Measurements from ENCODE around the gene GAS1. TPM values are rescaled to one million over a fixed set of nuclear protein-coding genes. Genes with fewer than 3 reads are reported as not detected.

GAS1 gene
- total and polyA plus RNA-seq, 2 of the 8 experiments (the other 6 are each of a cell fraction or from before 2014, with no cell fraction given), result 2.8 to 5.7 TPM

- TF ChIP-seq SP4 (IDR thresholded peaks at IDR 0.05; ENCODE audit: low read length) (no peak), EGR1 (IDR thresholded peaks at IDR 0.05; ENCODE audit: borderline replicate concordance, low read depth, low read length) (0 out of 2 replicates have a peak, but pooled peaks have one; percentile 4), ASH2L (IDR thresholded peaks at IDR 0.05; ENCODE audit: low read length) (peak; percentile 75), CBX8 (IDR thresholded peaks at IDR 0.05; ENCODE audit: borderline replicate concordance, low read depth, low read length) (no peak), POLR2A (IDR thresholded peaks at IDR 0.05; ENCODE audit: control extremely low read depth in 1 of 2, low read depth in 2 of 2, low read length in 2 of 2) (peak; percentile 16 to 54; a peak in 2 of 3 replicates)
Observed at GRCh38 chr9:86947146-86948073, at the start of gene GAS1 (continued).
